ENCODE data around the gene NUDT5.

NUDT5 gene

DNA sequence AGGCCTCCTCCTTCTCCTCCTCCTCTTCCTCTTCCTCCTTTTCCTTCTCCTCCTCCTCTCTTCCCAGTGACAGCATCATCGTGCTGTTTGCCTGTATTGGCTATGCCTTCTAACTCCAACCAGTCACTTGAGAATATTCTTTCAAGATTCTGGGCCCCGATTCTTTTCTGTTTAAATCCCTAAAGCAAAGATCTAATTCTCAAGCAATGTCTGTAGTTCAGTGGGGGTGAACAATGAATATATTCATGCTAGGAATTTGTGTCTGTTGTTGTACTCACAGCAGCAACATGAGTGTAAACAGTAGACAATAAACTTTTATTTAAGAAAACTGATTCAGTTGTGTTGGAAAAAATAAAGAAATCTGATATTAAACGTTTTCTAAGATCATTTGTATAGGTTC lies 30.7 kb downstream of the NUDT5 start:
- no peak for DNase-seq (ENCODE audit: low read depth in 1 of 2, low spot score in 1 of 2)

DNA sequence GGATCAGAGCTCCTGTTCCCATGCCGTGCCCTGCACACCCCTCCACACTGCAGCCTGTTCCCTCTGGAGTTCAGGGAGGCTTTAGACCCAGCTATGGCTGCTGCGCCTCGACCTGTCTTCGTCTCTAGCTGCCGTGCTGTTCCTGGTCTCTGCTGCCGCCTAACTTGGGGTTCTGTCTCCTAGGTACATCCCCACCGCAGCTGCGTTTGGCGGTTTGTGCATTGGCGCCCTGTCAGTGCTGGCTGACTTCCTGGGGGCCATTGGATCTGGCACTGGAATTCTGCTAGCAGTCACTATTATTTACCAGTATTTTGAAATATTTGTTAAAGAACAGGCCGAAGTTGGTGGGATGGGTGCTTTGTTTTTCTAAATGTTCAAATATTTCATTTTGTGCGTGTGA lies 31.6 kb downstream of the NUDT5 start:
- DNase-seq (ENCODE audit: low read depth in 1 of 2, low spot score in 1 of 2): no peak

DNA sequence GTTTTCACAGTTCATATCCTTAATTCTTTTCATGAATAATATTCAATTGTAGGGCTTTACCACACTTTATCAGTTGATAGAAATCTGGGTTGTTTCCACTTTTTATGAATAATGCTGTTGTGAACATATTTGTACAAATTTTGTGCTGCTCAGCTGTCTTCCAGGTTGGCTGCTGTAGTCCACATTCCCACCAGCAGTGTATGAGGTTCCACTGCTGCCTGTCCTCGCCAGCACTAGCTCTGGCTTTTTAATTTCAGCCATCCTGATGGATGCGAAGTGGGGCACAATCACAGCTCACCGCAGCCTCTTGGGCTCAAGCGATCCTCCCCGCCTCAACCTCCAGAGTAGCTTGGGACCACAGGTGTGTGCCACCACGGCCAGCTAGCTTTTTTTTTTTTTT lies 32.8 kb downstream of the NUDT5 start:
- DNase-seq (ENCODE audit: low read depth in 1 of 2, low spot score in 1 of 2): no peak

DNA sequence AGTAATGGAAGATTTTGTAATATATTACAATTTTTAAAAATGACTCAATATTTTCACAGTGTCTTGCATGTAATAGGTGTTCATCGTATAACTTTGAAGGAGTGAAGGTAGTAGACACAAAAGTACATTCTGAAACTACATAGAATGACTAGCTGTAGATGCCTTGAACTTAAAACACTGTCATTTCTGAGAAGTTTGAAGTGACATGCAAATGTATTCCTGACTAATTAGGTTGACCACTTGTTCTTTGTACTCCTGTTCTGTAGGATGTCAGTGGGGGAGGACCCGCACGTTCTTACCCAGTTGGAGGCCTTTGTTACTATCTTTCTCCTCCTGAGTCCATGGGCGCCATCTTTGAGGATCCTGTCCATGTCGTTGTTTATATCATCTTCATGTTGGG lies 35.0 kb downstream of the NUDT5 start:
- no peak for DNase-seq (ENCODE audit: low read depth in 1 of 2, low spot score in 1 of 2)

DNA sequence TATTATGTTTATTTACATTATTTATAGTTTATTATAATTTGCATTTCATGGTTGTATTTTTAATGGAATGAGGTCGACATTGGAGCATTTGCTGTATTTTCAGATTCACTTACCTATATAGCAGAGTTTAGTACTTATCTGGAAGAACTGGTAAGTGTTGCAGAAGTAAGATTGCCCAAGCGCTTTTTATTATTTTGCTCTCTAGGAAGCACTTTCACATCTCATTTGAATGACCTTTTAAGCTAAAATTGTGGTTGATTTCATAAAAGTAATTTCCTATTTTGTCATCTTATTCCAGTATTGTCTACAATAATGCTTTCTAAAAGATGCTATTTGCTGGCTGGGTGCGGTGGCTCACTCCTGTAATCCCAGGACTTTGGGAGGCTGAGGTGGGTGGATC lies 37.6 kb downstream of the NUDT5 start:
- no peak for DNase-seq (ENCODE audit: low read depth in 1 of 2, low spot score in 1 of 2)

DNA sequence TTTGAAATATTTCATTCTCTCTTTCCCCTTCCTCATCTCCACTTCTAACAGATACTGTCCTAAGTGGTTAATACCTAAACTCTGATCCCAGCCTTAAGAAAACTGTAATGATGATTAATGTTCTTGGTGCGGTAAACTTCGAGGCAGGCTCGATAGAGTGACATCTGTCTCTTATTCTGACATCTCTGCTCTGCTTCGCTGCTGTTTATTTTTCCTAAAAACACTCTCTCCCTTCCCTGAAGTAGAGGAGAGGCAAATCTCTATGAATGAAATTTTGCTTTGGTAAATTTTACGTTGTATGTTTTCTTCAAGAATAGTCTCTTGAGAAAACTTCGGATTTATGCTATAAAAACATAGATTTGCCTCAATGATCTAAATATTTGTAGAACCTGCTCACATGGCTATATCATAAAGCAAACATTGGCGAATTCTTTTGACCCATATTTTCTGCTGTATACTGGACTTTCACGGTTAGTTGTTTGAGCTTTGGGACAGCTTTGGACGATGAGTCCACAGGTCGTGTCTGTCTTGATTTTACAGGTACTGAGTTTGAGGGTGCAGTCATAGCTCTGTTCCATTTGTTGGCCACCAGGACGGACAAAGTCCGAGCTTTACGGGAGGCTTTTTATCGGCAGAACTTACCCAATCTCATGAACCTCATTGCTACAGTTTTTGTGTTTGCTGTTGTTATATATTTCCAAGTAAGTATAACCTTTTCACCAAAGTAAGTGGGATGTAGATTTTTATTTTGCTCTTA lies 39.1 kb downstream of the NUDT5 start:
- no peak for DNase-seq (ENCODE audit: low read depth in 1 of 2, low spot score in 1 of 2)

DNA sequence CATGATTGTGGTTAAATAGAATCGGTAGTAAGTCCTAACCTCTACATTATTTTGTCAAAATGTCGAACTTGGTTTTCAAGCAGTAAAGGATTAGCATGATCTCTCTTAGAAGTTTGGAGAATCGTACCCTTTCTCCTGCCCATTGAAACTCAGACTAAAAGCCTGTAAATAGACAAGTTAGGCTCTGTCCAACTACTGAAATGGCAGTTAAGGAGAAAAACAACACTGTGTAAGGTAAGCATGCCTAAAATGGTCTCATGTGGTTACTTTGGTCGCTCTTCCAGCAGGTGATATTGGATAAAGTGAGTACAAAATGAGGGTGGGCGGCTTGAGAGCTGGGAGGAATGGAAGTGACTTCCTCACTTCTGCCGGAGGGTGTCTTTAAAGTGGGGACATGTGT lies 41.2 kb downstream of the NUDT5 start:
- no peak for DNase-seq (ENCODE audit: low read depth in 1 of 2, low spot score in 1 of 2)

DNA sequence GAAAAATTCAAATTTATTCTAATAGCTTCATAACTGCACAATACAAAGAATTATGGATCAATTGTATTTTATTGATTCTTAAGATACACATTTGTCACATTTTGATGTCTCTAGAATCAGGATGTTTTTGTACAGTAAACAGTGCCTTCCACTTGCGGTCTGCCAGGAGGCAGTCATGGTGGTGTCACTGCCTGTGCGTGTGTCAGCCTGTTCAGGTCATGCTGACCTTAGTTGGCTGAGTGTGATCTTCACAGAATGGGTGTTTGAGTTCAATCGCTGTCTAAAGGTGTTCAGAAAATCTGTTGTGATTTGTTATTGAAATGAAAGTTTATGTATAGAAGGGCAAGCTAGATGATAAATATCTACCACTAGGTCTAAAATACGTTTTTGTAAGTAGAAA lies 45.5 kb downstream of the NUDT5 start:
- no peak for DNase-seq (ENCODE audit: low read depth in 1 of 2, low spot score in 1 of 2)

DNA sequence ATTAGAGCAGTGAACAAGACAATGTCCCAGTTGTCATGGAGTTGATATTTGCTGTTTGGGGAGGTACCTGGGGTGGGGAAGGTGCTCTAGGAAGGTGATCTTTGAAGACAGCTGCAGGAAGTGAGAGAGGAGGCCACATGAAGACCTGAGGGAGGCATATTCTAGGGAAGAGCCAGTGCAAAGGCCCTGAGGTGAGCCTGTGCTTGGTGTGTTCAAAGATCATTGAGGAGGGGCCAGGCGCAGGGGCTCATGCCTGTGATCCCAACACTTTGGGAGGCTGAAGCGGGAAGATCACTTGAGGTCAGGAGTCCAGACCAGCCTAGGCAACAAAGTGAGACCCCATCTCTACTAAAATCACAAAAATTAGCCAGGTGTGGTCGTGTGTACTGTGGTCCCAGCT lies 51.2 kb downstream of the NUDT5 start:
- no peak for DNase-seq (ENCODE audit: low read depth in 1 of 2, low spot score in 1 of 2)

DNA sequence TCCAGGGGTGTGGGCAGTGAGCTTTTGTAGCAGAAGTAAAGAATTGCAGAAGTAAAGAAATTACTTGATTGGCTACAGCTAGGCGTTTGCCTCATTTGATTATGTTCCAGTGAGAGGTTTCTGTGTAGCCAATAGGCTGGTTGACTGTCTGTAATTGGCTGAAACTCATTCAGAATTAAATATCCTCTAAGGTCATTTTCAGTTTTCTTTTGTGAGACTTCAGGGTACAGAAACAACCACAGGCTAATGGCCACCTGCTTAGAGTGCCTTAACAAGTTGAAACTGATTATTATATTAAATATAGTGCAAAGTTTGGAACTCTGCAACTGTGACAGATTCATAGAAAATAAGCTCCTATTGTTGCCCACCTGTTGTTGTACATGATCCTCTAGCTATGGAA lies 55.7 kb downstream of the NUDT5 start:
- no peak for DNase-seq (ENCODE audit: low read depth in 1 of 2, low spot score in 1 of 2)

DNA sequence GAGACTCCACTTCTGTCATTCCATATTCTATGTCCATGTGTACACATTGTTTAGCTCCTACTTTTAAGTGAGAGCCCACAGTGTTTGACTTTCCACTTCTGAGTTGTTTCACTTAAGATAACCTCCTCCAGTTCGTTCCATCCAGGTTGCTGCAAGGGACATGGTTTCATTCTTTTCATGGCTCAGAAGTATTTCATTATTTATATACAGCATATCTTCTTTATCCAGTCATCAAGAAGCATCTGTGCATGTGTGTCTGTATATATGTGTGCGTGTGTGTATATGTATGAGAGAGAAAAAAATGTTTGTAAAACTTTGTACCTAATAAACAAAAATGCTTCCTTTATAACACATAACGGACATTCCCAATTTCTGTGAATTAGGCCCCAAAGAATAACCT lies 60.1 kb downstream of the NUDT5 start:
- no peak for DNase-seq (ENCODE audit: low read depth in 1 of 2, low spot score in 1 of 2)

DNA sequence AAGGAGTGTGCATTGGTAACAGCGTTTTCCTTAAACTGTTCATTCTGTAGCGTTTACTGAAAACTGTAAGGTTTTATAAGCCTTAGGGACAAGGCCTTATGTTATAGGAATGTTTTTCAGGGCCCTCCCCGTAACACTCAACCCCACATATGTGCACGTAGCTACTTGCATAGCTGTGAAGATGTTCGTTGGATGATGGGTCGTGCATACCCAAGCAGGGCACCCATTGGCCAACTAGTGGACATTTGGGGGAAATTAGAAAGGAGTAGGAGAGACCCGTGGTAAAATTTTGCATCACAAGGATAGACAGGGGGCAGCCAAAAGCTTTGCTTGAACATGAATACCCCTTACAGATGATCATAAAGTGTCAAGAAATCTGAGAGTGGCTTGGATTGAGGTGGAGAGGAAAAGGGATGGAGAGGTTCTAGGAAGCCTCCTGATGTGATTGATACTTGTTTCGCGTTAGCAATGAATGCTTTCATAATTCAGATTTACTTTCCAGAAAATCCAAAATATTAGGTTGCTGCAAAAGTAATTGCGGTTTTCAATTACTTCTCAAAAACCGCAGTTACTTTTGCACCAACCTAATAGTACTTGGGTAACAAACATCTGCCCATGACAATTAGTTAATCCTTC lies 65.3 kb downstream of the NUDT5 start:
- peak in 1 of 2 donors; percentile 21 for DNase-seq (ENCODE audit: low read depth in 1 of 2, low spot score in 1 of 2)

DNA sequence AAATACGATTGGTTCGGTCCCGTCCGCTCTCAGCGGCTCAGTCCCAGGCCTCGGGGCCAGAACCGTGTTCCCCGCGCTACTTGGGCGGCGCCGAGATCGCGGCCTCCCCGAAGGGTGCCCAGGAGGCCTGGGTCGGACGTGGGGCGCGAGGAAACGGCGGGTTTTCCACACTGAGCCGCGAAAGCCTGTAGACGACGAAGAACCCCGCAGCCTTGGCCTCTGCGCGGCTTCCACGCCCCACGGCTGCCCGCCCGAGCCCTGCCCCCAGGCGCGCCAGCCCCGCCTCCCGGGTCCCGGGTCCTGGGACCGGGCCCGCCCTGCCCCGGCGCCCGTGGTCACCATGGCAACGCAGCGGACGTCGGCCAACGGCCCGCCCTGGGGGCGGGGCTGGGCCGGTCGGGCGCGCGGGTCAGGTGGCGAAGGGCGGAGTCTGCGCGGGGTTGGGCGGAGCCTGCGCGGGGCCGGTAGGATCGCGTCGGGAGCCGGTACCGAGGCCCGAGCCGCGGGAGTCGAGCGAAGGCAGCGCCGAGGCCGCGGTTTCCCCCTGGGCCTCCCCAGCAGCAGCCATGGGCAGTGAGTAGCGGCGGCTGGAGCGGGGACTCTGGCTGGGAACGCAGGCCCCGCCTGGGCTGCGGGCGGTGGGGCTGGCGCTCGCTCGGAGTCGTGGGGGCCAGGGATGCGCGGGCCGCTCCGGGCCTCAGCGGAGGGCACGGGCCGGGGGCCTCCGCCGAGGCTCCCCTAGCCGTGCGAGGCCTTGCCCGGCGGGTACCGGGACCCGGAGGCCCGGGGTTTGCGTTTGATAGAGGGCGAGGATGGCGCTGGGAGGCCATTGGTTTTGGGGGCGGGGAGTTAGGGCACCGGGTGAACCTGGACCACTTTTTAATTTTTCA lies 66.2 kb downstream of the NUDT5 start, which contains the start of gene SEC61A2:
TSS of gene SEC61A2 (plus strand) at position 456 of the 890 bp plus-strand sequence. CDS start at position 567, 111 bp downstream.
- peak; percentile 95 for DNase-seq (ENCODE audit: low read depth in 1 of 2, low spot score in 1 of 2)

DNA sequence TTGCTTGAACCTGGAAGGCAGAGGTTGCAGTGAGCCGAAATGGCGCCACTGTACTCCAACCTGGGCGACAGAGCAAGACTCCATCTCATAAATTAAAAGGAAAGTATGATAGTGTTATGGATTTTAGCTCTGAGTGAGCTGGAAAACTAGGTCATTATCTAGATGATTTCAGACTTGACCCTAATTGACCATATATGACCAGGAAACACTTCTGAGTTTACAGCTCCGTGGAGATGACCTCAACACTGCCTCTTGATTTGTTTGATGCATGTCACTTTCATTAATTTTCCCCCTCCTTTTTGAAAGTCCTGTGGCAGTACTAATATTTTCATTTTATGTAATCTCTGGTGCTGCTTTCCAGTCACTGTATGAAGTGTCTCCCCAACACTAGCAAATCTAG lies 74.0 kb downstream of the NUDT5 start:
- DNase-seq (ENCODE audit: low read depth in 1 of 2, low spot score in 1 of 2): no peak

All from activated CD4-positive, alpha-beta T cell treated with anti-CD3 and anti-CD28 coated beads, Interleukin-2, amount 50 U/mL, for 24 hours (primary cell).